ENCODE data around the gene TMED4. TPM values are rescaled to one million over a fixed set of nuclear protein-coding genes. Genes with fewer than 3 reads are reported as not detected.
A peak's percentile ranks its signal among the peaks of the same experiment; 100 is the strongest.

Gene TMED4
- total and polyA plus RNA-seq, 10 of the 15 experiments (the other 5 are each of a cell fraction or from before 2014, with no cell fraction given) = 20.8 to 71.3 (median 51.0) TPM

- 36% methylated on average over 13 of the region's 13 CpGs for WGBS (ENCODE audit: insufficient coverage, insufficient replicate concordance, low lambda C conversion rate, missing lambda C conversion rate)
- peak; percentile 54 for ATAC-seq
- Histone ChIP-seq H3K79me2 (ENCODE audit: control insufficient read depth, insufficient read depth, low read length) (peaks cover 16% of the 10 kb centered on the region), H3K4me2 (ENCODE audit: control insufficient read depth, insufficient read depth) (peak overlapping the region; percentile 69), H4K20me1 (ENCODE audit: control insufficient read depth, insufficient read depth) (no peaks in the 10 kb centered on the region; the same call in 1 of the 2 replicates), H3K27ac (ENCODE audit: control insufficient read depth, insufficient read depth) (peak overlapping the region; percentile 75), H3K9me3 (replicated peaks; ENCODE audit: control insufficient read depth, insufficient read depth, low read length) (no peaks in the 10 kb centered on the region), H3K9ac (ENCODE audit: control insufficient read depth, insufficient read depth, low read length) (no peak overlapping the region), H3K4me1 (ENCODE audit: control insufficient read depth, insufficient read depth, low read length) (peaks cover 60% of the 10 kb centered on the region), H2AFZ (ENCODE audit: control insufficient read depth, low read depth, low read length) (no peak overlapping the region), H3K4me3 (no peak overlapping the region), H3K27me3 (replicated peaks in 1 of 2; ENCODE audit: control insufficient read depth in 2 of 2, insufficient read depth in 2 of 2, low read length in 1 of 2) (no peaks in the 10 kb centered on the region), H3K36me3 (ENCODE audit: control insufficient read depth in 2 of 2, insufficient read depth in 2 of 2, low read length in 1 of 2) (peaks cover 12 to 13% of the 10 kb centered on the region in 2 experiments)
- POLR2A ChIA-PET = interaction anchor here (0.7 to 1.7 kb wide), 11 partner anchors 9 to 1574 kb away, joined by 3 to 11 read pairs (median 4); no protein-coding TSS in a partner anchor
- intact Hi-C loops (cut with micrococcal nuclease; ENCODE audit: unreplicated experiment) = loop anchor here (10.0 kb wide), 1 partner anchor 395 kb away; no protein-coding TSS in a partner anchor
- CTCF ChIA-PET = interaction anchor here (0.6 to 1.6 kb wide), 3 partner anchors 9 to 93 kb away, joined by 3 to 5 read pairs (median 3); no protein-coding TSS in a partner anchor
- SMC1A ChIA-PET (ENCODE audit: uncharacterized antibody, unreplicated experiment) = interaction anchor here (0.7 to 10.4 kb wide), 9 partner anchors 9 to 121 kb away, joined by 3 to 103 read pairs (median 5); partner anchors contain the start of gene OGDH
- in situ Hi-C loops (cut with MboI) = no loop called here
- FAIRE-seq = peak; percentile 59
- no TSS peak for BruUV-seq (replicated peaks)
- no peak for DNase-seq (ENCODE audit: low read depth, low spot score)
- RAD21 ChIA-PET (ENCODE audit: unreplicated experiment) = interaction anchor here (0.9 to 13.2 kb wide), 3 partner anchors 10 to 121 kb away, joined by 3 to 130 read pairs (median 4); no protein-coding TSS in a partner anchor
- TF ChIP-seq RUNX3 (IDR thresholded peaks at IDR 0.05; ENCODE audit: low read length) (peak; percentile 12; the same call in 1 of the 2 replicates), WRNIP1 (IDR thresholded peaks at IDR 0.05; ENCODE audit: borderline replicate concordance, low read depth, low read length) (no peak), ASH2L (IDR thresholded peaks at IDR 0.05; ENCODE audit: borderline replicate concordance, low read depth) (no peak), GATAD2B (conservative IDR thresholded peaks at IDR 0.05; ENCODE audit: low read depth) (peak; percentile 42; the same call in 1 of the 2 replicates), SMARCA5 (IDR thresholded peaks at IDR 0.05) (no peak), CREM (IDR thresholded peaks at IDR 0.05; ENCODE audit: low read depth) (no peak), EED (IDR thresholded peaks at IDR 0.05; ENCODE audit: low read depth) (peak; percentile 57; the same call in 1 of the 2 replicates), SKIL (IDR thresholded peaks at IDR 0.05; ENCODE audit: low read depth, poor library complexity, severe bottlenecking) (peak; percentile 25), POLR2AphosphoS5 (IDR thresholded peaks at IDR 0.05; ENCODE audit: low read length) (peak; percentile 31; the same call in 1 of the 2 replicates), BACH1 (IDR thresholded peaks at IDR 0.05; ENCODE audit: borderline replicate concordance) (no peak), RFX5 (IDR thresholded peaks at IDR 0.05; ENCODE audit: low read depth, low read length) (no peak), KDM1A (IDR thresholded peaks at IDR 0.05; ENCODE audit: borderline replicate concordance) (no peak), IKZF1 (conservative IDR thresholded peaks at IDR 0.05) (peak; percentile 48; the same call in 1 of the 2 replicates), TCF12 (IDR thresholded peaks at IDR 0.05; ENCODE audit: low read depth, low read length) (0 out of 2 replicates have a peak, but pooled peaks have one; percentile 13), NBN (IDR thresholded peaks at IDR 0.05) (0 out of 2 replicates have a peak, but pooled peaks have one; percentile 23), YY1 (IDR thresholded peaks at IDR 0.05; ENCODE audit: low read depth, low read length) (no peak), ZNF687 (IDR thresholded peaks at IDR 0.05) (peak; percentile 60; the same call in 1 of the 2 replicates)
These were observed 47.9 kb upstream of the TMED4 start for GRCh38 chr7:44629829-44630522.
